ENCODE measurements around the gene TMEM51. TPM values are rescaled to one million over a fixed set of nuclear protein-coding genes. Genes with fewer than 3 reads are reported as not detected.

The TMEM51 gene
- total RNA-seq, 1 experiment from 2014 or later: 10.4 TPM

DNA sequence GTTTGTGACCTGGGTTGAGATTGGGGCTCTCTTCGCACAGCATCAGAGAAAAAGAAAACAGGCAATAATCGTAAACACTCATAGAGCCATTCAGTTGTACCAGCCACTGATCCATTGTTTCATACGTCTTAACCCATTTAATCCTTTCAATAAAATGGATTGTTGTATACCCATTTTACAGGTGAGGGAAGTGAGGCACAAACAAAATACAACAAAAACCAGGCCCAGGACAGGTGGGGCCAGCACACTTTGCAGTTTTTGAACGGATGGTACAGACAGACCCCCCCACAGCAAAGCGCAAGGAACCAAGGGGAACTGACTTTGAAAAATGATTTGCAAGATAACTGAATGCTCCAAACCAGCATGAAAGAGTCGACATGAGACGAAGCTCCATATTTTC, 89.2 kb downstream of the TMEM51 start:
- ATAC-seq: no peak
- TF ChIP-seq FOXP1 (CRISPR knock-in tag; IDR thresholded peaks at IDR 0.05; ENCODE audit: borderline replicate concordance): no peak
- TF ChIP-seq, protein P1, sequence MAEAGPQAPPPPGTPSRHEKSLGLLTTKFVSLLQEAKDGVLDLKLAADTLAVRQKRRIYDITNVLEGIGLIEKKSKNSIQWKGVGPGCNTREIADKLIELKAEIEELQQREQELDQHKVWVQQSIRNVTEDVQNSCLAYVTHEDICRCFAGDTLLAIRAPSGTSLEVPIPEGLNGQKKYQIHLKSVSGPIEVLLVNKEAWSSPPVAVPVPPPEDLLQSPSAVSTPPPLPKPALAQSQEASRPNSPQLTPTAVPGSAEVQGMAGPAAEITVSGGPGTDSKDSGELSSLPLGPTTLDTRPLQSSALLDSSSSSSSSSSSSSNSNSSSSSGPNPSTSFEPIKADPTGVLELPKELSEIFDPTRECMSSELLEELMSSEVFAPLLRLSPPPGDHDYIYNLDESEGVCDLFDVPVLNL (CRISPR knock-in tag; IDR thresholded peaks at IDR 0.05; ENCODE audit: borderline replicate concordance, low read depth): no peak
- no peak for TF ChIP-seq ZNF121 (CRISPR knock-in tag; IDR thresholded peaks at IDR 0.05)
- no peak for TF ChIP-seq MXD4 (CRISPR knock-in tag; IDR thresholded peaks at IDR 0.05; ENCODE audit: borderline replicate concordance)
- TF ChIP-seq, protein P2, sequence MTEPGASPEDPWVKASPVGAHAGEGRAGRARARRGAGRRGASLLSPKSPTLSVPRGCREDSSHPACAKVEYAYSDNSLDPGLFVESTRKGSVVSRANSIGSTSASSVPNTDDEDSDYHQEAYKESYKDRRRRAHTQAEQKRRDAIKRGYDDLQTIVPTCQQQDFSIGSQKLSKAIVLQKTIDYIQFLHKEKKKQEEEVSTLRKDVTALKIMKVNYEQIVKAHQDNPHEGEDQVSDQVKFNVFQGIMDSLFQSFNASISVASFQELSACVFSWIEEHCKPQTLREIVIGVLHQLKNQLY (CRISPR knock-in tag; IDR thresholded peaks at IDR 0.05): no peak
- TF ChIP-seq, protein P3, sequence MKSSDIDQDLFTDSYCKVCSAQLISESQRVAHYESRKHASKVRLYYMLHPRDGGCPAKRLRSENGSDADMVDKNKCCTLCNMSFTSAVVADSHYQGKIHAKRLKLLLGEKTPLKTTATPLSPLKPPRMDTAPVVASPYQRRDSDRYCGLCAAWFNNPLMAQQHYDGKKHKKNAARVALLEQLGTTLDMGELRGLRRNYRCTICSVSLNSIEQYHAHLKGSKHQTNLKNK (CRISPR knock-in tag; IDR thresholded peaks at IDR 0.05): no peak
- TF ChIP-seq ZNF219 (CRISPR knock-in tag; IDR thresholded peaks at IDR 0.05; ENCODE audit: borderline replicate concordance): no peak
- Mint-ChIP-seq H3K4me3 (no peak overlapping the region), H3K27me3 (ENCODE audit: low read depth) (peaks cover 3% of the 10 kb centered on the region; the same call in 1 of the 2 replicates), H3K9me3 (no peaks in the 10 kb centered on the region), H3K4me1 (peaks cover 34% of the 10 kb centered on the region), H3K36me3 (no peaks in the 10 kb centered on the region), H3K27ac (no peak overlapping the region)
- POLR2A ChIA-PET: no interaction called here
- no peak for DNase-seq (ENCODE audit: low spot score)
- CTCF ChIA-PET: no interaction called here

DNA sequence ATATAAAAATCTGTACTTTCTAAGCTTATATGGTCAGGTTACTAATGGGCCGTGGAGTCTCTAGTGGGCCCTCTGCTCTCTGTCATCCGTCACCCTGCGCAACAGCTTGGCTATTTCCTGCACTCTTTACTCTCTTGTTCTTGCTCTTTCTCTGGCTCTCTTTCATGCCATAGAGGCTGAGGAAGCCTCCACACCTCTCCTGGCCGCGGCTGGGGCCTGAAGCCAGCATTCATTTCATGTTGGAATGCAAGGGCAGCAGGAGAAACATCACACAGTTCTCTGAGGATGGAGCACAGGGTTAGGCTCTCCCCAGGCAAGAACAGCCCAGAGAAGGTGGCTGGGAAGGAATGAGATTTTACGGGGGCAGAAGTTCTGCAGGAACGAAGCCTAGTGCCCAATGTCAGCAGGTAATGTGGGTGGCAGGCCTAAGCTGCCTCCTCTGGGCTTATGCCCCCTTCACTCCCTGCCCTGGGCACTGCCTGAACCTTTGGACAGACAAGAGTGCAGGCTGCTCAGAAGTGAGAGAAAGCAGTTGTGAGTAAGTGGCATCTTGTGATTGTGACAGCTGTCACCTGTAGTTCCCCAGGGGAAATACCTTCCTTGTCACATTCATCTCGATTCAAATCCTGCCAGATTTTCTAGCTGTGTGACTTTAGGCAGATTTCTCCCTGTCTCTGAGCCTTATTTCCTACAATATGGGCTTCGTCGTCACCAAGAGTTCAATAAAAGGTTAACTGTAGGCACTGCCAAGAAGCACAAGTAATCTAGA, 89.9 kb downstream of the TMEM51 start:
- no peaks in the 10 kb centered on the region for H3K36me3 Mint-ChIP-seq
- no peak for ATAC-seq
- H3K4me1 Mint-ChIP-seq: peaks cover 38% of the 10 kb centered on the region
- no peak for DNase-seq (ENCODE audit: low spot score)
- ChIA-PET POLR2A (interaction anchor here (0.5 kb wide), 1 partner anchor 341 kb away, joined by 3 read pairs; no protein-coding TSS in a partner anchor), CTCF (no interaction called here)
- no peak overlapping the region for H3K27ac Mint-ChIP-seq
- peaks cover 7% of the 10 kb centered on the region; the same call in 1 of the 2 replicates for H3K27me3 Mint-ChIP-seq (ENCODE audit: low read depth)
- H3K9me3 Mint-ChIP-seq: no peaks in the 10 kb centered on the region
- no peak overlapping the region for H3K4me3 Mint-ChIP-seq
- TF ChIP-seq TCF7 (CRISPR knock-in tag; IDR thresholded peaks at IDR 0.05; ENCODE audit: low read depth) (no peak), MXD4 (CRISPR knock-in tag; IDR thresholded peaks at IDR 0.05; ENCODE audit: borderline replicate concordance) (no peak), ZBTB21 (CRISPR knock-in tag; IDR thresholded peaks at IDR 0.05; ENCODE audit: borderline replicate concordance) (no peak), SOX15 (CRISPR knock-in tag; IDR thresholded peaks at IDR 0.05) (no peak), OVOL2 (CRISPR knock-in tag; IDR thresholded peaks at IDR 0.05; ENCODE audit: borderline replicate concordance) (no peak), FOXK1 (CRISPR knock-in tag; IDR thresholded peaks at IDR 0.05) (no peak), ZNF219 (CRISPR knock-in tag; IDR thresholded peaks at IDR 0.05; ENCODE audit: borderline replicate concordance) (no peak)
- TF ChIP-seq, protein P4, sequence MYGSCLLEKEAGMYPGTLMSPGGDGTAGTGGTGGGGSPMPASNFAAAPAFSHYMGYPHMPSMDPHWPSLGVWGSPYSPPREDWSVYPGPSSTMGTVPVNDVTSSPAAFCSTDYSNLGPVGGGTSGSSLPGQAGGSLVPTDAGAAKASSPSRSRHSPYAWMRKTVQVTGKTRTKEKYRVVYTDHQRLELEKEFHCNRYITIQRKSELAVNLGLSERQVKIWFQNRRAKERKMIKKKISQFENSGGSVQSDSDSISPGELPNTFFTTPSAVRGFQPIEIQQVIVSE (CRISPR knock-in tag; IDR thresholded peaks at IDR 0.05; ENCODE audit: borderline replicate concordance): no peak
- TF ChIP-seq, protein P5, sequence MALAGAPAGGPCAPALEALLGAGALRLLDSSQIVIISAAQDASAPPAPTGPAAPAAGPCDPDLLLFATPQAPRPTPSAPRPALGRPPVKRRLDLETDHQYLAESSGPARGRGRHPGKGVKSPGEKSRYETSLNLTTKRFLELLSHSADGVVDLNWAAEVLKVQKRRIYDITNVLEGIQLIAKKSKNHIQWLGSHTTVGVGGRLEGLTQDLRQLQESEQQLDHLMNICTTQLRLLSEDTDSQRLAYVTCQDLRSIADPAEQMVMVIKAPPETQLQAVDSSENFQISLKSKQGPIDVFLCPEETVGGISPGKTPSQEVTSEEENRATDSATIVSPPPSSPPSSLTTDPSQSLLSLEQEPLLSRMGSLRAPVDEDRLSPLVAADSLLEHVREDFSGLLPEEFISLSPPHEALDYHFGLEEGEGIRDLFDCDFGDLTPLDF (CRISPR knock-in tag; IDR thresholded peaks at IDR 0.05): no peak
- TF ChIP-seq, protein P6, sequence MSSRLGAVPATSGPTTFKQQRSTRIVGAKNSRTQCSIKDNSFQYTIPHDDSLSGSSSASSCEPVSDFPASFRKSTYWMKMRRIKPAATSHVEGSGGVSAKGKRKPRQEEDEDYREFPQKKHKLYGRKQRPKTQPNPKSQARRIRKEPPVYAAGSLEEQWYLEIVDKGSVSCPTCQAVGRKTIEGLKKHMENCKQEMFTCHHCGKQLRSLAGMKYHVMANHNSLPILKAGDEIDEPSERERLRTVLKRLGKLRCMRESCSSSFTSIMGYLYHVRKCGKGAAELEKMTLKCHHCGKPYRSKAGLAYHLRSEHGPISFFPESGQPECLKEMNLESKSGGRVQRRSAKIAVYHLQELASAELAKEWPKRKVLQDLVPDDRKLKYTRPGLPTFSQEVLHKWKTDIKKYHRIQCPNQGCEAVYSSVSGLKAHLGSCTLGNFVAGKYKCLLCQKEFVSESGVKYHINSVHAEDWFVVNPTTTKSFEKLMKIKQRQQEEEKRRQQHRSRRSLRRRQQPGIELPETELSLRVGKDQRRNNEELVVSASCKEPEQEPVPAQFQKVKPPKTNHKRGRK (CRISPR knock-in tag; IDR thresholded peaks at IDR 0.05; ENCODE audit: borderline replicate concordance): no peak
